H1 (cell line): ENCODE measurements around the gene GALNT5. TPM values are rescaled to one million over a fixed set of nuclear protein-coding genes. Genes with fewer than 3 reads are reported as not detected.

Experiments used
- SAP30 ChIP-seq: fragments of 300-600 bp; sonication (generic); IDR thresholded peaks from 2 replicates; pipeline ENCODE4 v1.7.1; 2012; ENCODE audit warnings: low read length, moderate library complexity, mild to moderate bottlenecking, inconsistent platforms; ENCODE audit not compliant: insufficient read depth, insufficient replicate concordance
- polyA plus RNA-seq, 7 experiments: library from polyadenylated mRNA; depleted of rRNA in 3 of 7; stranded (reverse) in 5 of 7; unstranded in 2 of 7; fragments of >200 nt in 5 of 7; fragments of 200-250 nt in 2 of 7; gene quantifications; 1 replicate in 5 of 7; 2 replicates in 1 of 7; 4 replicates in 1 of 7; pipeline versions ENCODE4 v1.2.1 to v1.2.3, GENCODE V29; 2011 to 2013; ENCODE audit warnings: missing spikeins in 2 of 7, mixed read lengths in 2 of 7
- total RNA-seq: library from RNA; stranded (reverse); fragmentation: NEBNext Ultra II Directional; extraction: Animal tissue kit (Norgen Biotek cat#: 25700); gene quantifications from 2 replicates; pipeline ENCODE4 v1.2.1, GENCODE V29; 2021

Gene GALNT5
- total and polyA plus RNA-seq, 2 of the 8 experiments (the other 6 are each of a cell fraction or from before 2014, with no cell fraction given): 0.02 to 0.06 TPM

- TF ChIP-seq SAP30: no peak
Observed at GRCh38 chr2:157337978-157338377, 80.5 kb downstream of the GALNT5 start (continued).
